Right renal pelvis (tissue), 4 donors: ENCODE measurements around the gene SULT1A4. TPM values are rescaled to one million over a fixed set of nuclear protein-coding genes. Genes with fewer than 3 reads are reported as not detected.
"Not testable (repeated sequence)": the region's sequence is repeated elsewhere in the genome, so short reads cannot be mapped to it uniquely, and the experiment has no call there.

Source experiments
- DNase-seq, 4 donors: peaks; one replicate each; pipeline ENCODE4 v3.0.0-alpha.2; 2013; ENCODE audit warnings: low read depth in 4 of 4, low spot score in 3 of 4, missing footprints in 1 of 4
- polyA plus RNA-seq, 4 donors: library from polyadenylated mRNA; unstranded; fragments of 120-200 nt; gene quantifications; one replicate each; pipeline ENCODE4 v1.2.1, GENCODE V29; 2013; ENCODE audit not compliant: insufficient read length in 4 of 4

SULT1A4 gene
- 10 to 100 TPM in 3 of 4 donors, 1 to 10 TPM in 1; 9.9 to 26.2 (median 18.0) TPM for polyA plus RNA-seq

- not testable (repeated sequence) for DNase-seq
These were observed at the start of gene SULT1A4 for GRCh38 chr16:29459706-29460646. TSS of gene SULT1A4 (plus strand) at chr16:29459913. CDS start at chr16:29461386, 1,473 bp downstream.

- DNase-seq: not testable (repeated sequence)
These were observed 36.1 kb upstream of the SULT1A4 start for GRCh38 chr16:29423587-29423986.

- DNase-seq: not testable (repeated sequence)
These were observed 34.3 kb upstream of the SULT1A4 start for GRCh38 chr16:29425390-29425789.

GRCh38 chr16:29453754-29454153, 6.0 kb upstream of the SULT1A4 start:
- not testable (repeated sequence) for DNase-seq

- DNase-seq: not testable (repeated sequence)
These were observed 5.4 kb upstream of the SULT1A4 start, which contains the start of the genes BOLA2 and SLX1B for GRCh38 chr16:29454269-29454668. TSS of gene BOLA2 (minus strand) at chr16:29454351. CDS start at chr16:29454253, 98 bp downstream. TSS of gene SLX1B (plus strand) at chr16:29454533.

DNA sequence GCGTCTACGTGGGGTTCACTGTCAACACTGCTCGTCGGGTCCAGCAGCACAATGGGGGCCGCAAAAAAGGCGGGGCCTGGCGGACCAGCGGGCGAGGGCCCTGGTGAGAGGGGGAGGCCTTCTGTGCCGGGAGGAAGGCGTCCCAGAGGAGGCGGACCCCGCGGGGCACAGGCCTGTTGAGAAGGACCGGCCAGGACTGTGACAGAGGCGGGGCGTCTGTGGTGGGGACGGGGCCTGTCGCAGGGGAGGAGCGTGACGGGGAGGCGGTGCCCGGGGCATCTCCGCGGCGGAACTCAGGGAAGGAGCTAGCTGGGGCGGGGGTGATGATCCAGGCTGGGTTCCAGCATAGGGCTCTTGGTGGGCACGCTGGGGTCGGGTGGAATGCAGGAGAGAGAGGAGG, 4.9 kb upstream of the SULT1A4 start:
- not testable (repeated sequence) for DNase-seq

DNA sequence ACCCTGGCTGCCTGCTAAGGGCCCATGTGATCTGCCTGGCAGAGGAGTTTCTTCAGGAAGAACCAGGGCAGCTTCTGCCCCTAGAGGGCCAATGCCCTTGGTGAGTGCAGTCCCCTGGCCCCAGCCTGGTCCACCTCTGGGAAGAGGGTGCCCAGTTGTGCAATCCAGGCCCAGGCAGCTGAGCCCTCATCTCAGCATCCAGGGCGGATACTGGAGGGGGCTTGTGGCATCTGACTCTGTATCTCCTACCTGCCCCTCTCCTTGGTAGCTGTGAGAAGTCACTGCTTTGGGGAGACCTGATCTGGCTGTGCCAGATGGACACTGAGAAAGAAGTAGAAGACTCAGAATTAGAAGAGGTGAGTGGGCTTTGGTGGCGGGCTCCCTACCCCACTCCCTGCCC, 2.1 kb upstream of the SULT1A4 start:
- DNase-seq: not testable (repeated sequence)

DNA sequence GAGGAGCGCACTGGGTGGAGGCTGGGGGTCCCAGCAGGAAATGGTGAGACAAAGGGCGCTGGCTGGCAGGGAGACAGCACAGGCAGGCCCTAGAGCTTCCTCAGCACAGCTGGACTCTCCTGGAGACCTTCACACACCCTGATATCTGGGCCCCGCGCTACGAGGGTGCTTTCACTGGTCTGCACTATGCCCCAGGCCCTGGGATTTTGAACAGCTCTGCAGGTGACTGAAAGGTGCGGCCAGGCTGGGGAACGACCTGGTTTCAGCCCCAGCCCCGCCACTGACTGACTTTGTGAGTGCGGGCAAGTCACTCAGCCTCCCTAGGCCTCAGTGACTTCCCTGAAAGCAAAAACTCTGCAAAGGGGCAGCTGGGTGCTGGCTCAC, 926 bp downstream of the SULT1A4 start:
- DNase-seq: not testable (repeated sequence)

DNA sequence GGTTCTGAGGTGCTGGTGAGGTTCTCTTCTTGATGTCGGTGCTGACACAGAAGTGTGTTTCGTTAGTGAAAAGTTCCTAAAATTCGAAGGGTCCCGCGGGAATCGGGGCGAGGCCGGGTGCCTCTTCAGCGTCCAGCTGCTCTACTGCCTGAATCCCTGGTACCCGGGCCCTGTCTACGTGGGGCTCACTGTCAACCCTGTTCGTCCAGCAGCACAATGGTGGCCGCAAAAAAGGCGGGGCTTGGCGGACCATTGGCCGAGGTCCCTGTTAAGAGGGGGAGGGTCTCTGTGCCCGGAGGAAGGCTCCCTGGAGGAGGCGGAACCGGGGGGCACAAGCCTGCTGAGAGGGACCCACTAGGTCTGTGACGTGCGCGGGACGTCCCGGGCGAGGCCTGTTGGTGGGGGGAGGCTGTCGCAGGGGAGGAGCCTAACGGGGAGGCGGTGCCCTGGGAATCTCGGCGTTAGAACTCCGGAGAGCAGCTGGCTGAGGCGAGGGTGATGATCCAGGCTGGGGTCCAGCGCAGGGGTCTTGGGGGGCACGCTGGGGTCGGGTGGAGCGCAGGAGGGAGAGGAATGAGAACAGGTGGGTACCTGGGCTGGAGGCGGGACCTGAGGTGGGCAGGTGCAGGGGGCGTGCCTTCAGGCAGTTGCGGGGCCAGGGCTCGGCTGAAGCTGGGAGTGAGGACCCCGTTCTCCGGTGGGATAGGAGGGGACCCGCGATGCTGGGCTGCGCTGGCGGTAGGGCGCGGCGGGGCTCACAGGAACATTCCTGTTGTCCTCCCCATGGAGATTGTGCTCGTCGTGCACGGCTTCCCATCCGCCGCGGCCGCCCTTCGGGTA, 6.5 kb downstream of the SULT1A4 start:
- not testable (repeated sequence) for DNase-seq

GRCh38 chr16:29466904-29467303, 7.2 kb downstream of the SULT1A4 start:
- not testable (repeated sequence) for DNase-seq

- DNase-seq: not testable (repeated sequence)
These were observed 8.1 kb downstream of the SULT1A4 start for GRCh38 chr16:29467654-29468366.

DNA sequence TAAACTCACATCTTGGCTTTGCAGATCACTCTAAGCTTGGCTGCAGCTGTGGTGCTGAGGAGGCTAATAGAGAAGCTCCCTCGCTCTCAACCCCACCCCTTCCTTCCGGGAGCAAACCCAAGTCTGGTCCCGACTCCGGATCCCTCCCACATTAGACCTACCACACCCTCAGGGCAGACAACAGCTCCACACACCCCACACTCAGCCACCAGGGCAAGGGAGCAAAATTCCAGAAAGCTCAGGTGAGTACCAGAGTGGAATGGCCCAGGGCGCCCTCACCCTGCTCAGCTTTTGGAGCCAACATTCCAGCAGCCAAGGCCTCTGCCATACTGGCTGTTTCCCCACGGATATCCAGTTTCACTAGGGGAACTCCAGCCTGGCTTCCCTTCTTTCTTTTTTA, 9.9 kb downstream of the SULT1A4 start:
- DNase-seq: not testable (repeated sequence)

GRCh38 chr16:29472065-29472464, 12.4 kb downstream of the SULT1A4 start:
- not testable (repeated sequence) for DNase-seq

GRCh38 chr16:29482276-29482675, 22.6 kb downstream of the SULT1A4 start:
- not testable (repeated sequence) for DNase-seq

DNA sequence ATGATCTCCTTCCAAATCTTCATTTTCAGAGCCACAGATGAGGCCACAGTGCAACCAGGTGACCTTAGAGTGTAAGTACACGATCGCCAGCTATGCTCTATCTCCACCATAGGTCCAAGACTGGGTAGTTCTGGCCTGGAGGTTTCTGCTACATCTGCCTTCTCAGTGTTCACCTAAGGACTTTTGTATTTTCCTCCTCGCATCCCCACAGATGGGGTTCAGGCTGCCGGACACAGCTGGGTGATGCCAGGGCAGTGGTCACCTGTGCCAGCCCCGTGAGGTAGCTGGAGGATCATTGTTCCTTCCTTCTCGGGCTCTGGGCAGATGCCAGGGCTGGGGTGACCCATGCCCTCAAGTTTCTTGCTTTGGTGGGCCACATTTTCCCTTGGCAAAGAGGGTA, 46.6 kb downstream of the SULT1A4 start, which contains the start of gene NPIPB12:
TSS of gene NPIPB12 (minus strand) at position 101 of the 400 bp plus-strand sequence.
- DNase-seq: not testable (repeated sequence)

Other genes with a start within 250 kb of the SULT1A4 start
- 1 to 10 TPM in 3 of 4 donors, under 1 TPM in 1; 0.97 to 2.2 (median 1.2) TPM for gene NPIPB11, start 53.2 kb upstream of the SULT1A4 start, polyA plus RNA-seq
- 10 to 100 TPM in 2 of 4 donors, 1 to 10 TPM in 2; 7.0 to 16.1 (median 9.9) TPM for gene BOLA2, start 5.6 kb upstream of the SULT1A4 start, polyA plus RNA-seq
- gene SLX1B, start 5.4 kb upstream of the SULT1A4 start, polyA plus RNA-seq: 10 to 100 TPM; 10.4 to 15.6 (median 13.2) TPM
- 10 to 100 TPM; 20.9 to 41.2 (median 30.3) TPM for gene NPIPB12, start 46.5 kb downstream of the SULT1A4 start, polyA plus RNA-seq
- 1 to 10 TPM; 2.2 to 3.4 (median 2.7) TPM for gene SPN, start 203.3 kb downstream of the SULT1A4 start, polyA plus RNA-seq
- gene QPRT, start 219.3 kb downstream of the SULT1A4 start, polyA plus RNA-seq: 100 to 1,000 TPM; 141 to 195 (median 149) TPM